ENCODE data around the gene MOB1B.
"Not testable (repeated sequence)": the region's sequence is repeated elsewhere in the genome, so short reads cannot be mapped to it uniquely, and the experiment has no call there.

Gene MOB1B

DNA sequence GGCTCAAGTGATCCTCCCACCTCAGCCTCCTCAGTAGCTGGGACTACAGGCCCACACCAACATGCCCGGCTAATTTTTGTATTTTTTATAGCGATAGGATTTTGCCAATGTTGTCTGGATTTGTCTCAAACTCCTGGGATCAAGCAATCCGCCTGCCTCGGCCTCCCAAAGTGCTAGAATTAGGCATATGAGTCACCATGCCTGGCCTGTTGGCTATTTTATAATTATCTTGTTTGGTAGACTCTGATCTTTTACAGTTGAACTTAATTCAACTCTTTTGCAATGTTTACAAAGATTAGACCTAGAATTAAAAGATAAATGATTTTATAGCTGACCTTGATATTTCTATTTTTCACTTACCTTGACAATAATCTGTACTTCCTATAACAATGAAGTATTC lies 109.3 kb downstream of the MOB1B start:
- DNase-seq, result no peak

DNA sequence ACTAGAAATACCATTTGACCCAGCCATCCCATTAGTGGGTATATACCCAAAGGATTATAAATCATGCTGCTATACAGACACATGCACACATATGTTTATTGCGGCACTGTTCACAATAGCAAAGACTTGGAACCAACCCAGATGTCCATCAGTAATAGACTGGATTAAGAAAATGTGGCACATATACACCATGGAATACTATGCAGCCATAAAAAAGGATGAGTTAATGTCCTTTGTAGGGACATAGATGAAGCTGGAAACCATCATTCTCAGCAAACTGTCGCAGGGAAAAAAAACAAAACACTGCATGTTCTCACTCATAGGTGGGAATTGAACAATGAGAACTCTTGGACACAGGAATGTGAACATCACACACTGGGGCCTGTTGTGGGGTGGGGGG lies 115.2 kb downstream of the MOB1B start:
- DNase-seq, result not testable (repeated sequence)

DNA sequence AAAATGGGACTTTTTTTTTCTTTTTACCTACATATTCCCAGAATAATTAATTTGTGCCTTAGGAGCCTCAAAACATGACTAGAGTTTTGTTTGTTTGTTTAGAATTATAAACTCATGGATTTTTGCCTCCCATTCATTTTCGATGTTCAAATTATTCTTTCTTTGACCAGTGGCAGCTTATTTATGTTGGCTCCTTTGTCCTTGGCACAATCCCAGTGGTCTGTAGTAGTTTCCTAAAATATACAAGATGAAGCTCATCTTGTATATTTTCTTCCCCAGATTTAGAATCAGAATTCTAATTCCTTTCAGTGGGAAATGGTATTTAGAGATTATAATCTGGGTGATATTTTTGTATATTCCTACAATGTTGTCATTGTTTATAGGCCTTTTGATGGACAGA lies 118.4 kb downstream of the MOB1B start:
- DNase-seq, result no peak

DNA sequence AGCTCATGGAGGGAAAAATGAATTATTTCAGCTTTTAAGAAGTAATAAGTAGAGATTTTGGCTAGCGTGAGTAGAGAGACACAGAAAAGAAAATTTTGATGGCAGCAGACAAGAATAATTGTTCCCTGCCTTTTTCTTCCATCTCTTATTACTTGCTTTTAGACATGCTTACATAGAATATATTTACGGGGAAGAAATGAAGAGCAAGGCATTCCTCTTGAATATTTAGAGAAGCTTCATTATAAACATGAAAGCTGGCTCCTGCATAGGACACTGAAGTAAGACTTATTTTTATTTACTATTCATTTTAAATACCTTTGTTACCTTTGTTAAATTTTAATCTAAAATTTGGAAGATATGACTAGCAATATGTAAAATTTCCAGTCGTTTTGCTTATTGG lies 123.5 kb downstream of the MOB1B start:
- DNase-seq, result no peak

DNA sequence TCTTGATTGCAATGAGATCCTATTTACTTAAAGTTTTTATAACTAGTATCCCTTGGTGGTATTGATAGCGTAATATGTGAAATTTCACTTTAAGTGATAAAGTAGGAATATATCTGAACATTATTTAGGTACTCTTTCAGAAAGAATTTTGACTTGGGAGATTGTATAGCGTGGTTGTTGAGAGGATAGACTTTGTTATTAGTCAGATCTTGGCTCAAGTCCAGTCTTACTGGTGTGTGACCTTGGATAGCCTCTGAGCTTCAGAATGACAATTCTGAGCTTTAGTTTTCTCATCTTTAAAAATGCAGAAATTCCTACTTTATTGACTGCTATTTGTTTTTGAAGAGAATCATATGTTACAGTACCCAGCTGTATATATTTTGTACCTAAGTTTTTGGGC lies 123.9 kb downstream of the MOB1B start:
- no peak for DNase-seq

DNA sequence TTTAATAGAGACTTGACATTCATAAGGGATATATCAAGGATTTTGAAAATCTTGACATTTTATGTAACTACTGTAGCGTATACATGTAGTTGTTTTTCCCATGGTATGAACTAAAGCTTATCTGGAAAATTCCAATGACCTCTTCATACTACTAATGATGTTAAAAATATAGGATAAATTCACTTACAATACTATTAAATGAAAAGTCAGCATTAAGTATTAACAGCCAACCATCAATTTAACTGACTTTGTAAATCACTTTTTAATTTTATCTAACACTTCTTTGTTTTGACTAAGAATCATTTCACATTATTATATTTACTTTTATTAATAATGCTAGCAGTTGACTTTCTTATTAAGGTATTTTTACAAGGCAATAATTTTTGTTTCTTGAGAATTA lies 125.4 kb downstream of the MOB1B start:
- no peak for DNase-seq

DNA sequence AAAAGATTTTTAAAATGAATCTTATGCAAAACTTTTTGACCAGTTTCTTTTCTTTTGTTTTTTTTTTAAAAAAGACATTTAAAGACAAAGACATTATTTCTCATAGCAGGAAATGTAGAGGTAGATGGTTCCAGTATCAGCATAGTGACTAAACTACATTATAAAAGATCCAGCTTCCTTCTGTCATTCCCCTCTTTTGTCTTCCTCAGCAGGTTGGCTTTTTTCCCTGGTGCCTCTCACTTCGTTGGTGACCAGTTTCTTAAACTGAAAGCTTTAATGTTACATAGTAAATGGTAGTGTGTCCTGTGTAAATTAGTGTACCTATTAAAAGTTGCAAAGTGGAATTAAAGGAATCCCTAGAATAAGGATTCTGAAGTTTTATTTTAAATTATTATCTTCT lies 127.3 kb downstream of the MOB1B start:
- no peak for DNase-seq

DNA sequence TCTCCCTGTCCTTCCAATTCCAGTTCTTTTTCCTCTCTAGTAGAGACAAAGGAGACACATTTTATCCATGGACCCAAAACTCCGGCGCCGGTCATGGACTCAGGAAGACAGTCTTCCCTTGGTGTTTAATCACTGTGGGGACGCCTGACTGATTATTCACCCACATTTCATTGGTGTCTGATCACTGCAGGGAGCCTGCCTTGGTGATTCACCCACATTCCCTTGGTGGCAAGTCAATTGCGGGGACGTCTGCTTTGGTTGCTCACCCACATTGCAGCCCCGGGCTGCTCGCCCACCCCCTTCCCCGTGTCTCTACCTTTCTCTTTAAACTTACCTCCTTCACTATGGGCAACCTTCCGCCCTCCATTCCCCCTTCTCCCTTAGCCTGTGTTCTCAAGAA lies 129.9 kb downstream of the MOB1B start:
- DNase-seq, result not testable (repeated sequence)
